HG03460 (cell line): ENCODE data around the gene CIDEA.
"Not testable (repeated sequence)": the region's sequence is repeated elsewhere in the genome, so short reads cannot be mapped to it uniquely, and the experiment has no call there.

Experiments used
- ATAC-seq: cut with Tn5 transposase; IDR thresholded peaks from one replicate; pipeline ENCODE4 v1.9.1; 2021; ENCODE audit not compliant: unreplicated experiment

Gene CIDEA

DNA sequence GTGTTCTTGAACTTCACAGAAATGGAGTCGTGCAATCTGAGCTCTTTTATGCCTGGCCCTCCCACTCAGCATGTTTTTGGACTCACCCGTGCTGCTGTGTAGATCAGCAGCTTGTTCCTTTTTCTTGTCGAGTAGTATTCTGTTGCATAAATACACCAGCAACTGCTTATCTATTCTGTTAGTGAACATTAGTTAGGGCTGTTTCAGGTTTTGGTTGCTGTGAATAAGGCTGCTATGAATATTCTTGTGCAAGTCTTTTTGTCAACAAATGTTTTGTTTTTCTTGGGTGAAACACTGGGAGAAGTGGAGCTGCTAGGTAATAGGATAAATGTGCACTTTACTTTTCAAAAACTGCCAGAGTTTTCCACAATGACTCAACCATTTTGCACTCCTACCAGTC, 15.3 kb upstream of the CIDEA start:
- no peak for ATAC-seq

- ATAC-seq, result no peak
Measured at GRCh38 chr18:12239431-12239830, 14.7 kb upstream of the CIDEA start.

GRCh38 chr18:12242658-12243260, 11.4 kb upstream of the CIDEA start:
- ATAC-seq, result no peak

DNA sequence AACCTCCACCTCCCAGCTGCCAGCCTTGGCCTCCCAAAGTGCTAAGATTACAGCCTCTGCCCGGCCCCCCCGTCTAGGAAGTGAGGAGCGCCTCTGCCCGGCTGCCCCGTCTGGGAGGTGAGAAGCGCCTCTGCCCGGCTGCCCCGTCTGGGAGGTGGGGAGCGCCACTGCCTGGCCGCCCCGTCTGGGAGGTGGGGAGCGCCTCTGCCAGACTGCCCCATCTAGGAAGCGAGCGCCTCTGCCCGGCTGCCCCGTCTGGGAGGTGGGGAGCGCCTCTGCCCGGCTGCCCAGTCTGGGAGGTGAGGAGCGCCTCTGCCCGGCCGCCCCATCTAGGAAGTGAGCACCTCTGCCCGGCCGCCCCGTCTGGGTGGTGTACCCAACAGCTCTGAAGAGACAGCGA, 10.9 kb upstream of the CIDEA start:
- ATAC-seq, result not testable (repeated sequence)

- ATAC-seq, result no peak
Measured at GRCh38 chr18:12245793-12246135, 8.4 kb upstream of the CIDEA start.

GRCh38 chr18:12246849-12247808, 7.0 kb upstream of the CIDEA start:
- ATAC-seq, result no peak

DNA sequence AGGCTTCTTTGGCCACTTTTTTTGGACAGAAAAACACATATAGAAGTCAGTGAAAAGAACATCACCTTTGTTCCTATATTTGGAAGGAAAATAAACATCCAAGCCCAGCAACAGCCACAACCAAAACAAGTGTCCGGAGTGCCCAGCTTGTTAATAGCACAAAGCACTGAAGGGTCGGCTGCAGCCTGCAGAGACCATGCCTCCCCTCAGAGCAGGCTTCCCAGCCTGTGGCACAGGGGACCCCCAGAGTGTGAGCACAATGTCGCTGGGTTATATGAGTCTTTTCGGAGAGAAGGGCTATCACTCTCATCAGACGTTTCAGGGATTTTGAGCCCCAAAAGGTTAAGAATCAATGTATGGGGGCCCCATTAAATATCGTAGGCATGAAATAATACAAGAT, 6.2 kb upstream of the CIDEA start:
- no peak for ATAC-seq

DNA sequence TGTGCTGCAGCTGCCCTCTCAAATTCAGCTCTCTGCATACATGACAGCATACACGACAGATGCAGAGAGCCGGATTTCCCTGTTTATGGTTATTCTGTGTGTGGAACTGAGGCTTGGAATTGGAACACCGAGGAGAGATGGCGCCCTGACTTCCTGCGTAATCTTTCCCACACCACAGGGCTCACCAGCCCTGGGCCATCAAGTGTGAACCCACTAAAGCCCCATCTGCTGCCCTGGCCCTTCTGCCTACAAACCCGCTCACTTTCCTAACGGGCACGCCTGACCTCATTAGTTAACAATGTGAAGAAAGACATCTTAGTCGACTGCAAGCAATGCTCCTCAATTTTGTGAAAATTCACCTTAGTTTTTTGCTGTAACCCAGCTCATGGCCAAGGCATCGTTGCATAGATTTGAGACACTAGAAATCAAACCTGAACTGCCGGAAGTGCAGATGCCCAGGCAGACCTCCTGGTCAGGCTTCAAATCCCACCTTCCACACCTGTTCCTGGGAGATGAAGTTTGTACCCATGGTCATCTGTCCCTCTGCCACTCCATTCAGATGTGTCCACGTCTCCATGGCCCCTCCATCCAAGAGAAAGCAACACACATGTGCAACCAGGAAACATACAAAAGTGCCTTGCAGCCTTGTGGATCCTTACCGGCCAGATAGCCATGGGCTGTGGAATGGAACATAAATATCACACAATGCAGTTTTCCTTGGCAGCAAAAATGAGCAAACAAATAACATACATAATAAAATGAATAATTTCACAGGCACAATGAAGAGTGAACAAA, 5.0 kb upstream of the CIDEA start:
- no peak for ATAC-seq

GRCh38 chr18:12251311-12251710, 2.9 kb upstream of the CIDEA start:
- no peak for ATAC-seq

DNA sequence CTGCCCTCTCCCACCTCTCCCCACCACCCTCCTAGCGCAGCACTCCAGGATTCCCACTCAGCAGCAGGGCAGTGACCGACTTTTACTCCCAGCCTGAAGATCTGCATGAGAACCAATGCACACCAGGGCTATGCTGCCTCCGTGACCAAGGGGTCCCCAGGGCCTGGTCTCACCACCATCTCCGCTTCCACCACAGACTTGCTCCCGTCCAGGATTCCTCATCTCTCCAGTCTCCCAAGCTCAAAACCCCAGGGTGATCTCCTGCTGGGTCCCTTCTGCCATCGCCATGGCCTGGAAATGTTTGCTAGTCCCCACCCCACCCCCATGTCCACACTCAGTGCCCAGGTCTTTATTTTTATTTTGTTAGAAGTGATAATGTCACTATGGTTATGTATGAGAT, 2.1 kb upstream of the CIDEA start:
- ATAC-seq, result no peak

DNA sequence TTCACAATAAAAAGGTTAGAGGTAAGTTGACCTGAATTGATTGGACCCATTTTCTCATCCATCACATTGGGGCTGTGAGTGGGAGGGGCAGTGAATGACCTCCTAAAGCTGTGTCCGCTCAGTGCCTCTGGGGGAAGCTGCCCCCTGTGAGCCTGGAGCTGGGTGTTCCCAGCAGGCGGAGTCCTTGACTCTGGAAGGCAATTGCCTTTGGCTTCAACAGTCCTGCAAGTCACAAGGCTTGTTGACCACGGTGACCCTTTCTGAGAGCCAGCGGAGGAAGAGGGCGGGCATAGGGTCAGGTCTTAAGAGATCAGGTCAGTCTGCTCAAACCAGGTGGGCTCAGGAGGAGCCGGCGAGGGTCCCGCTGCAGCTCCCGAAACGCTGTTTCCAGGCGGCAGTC, 1.1 kb upstream of the CIDEA start:
- no peak for ATAC-seq

- ATAC-seq, result no peak
Measured at GRCh38 chr18:12253663-12254135, 462 bp upstream of the CIDEA start.

- ATAC-seq, result no peak
Measured at GRCh38 chr18:12254820-12255511, 805 bp downstream of the CIDEA start.

DNA sequence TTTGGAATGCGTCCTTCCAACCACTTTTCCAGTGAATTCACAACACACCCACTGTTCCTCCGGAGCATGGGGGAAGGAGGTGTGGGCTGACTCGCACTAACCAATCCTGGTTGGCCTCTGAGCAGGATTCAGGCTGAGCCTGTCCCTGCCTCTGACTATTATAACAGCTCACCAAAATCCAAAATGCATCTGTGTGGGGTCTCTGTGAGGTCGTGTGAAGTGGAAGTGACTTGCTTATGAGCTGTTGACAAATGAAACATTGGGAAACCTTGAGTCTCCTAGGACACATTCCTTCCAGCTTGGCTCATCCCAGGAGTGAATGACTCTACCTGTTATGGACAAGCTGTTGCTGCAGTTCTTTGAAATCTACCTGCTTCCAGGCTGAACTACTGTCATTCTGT, 1.5 kb downstream of the CIDEA start:
- no peak for ATAC-seq

DNA sequence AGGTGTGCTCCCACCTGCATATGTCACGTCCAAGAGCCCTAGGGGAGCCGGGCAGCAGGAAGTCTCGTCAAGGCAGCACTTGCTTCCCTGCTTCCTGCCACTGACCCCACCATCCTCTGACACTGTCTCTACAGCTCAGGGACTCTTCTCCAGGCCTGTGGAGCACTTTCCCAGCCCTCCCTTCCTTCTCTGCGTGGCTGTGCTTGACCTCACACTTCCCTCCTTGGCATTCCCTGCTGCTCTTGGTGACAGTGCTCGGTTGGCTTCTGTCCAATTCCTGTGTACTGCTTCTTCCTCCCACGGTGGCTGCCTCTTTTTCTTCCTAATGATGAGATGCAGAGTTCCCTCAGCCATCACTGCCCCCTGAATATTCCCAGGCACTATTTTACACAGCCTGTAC, 2.8 kb downstream of the CIDEA start:
- ATAC-seq, result no peak

DNA sequence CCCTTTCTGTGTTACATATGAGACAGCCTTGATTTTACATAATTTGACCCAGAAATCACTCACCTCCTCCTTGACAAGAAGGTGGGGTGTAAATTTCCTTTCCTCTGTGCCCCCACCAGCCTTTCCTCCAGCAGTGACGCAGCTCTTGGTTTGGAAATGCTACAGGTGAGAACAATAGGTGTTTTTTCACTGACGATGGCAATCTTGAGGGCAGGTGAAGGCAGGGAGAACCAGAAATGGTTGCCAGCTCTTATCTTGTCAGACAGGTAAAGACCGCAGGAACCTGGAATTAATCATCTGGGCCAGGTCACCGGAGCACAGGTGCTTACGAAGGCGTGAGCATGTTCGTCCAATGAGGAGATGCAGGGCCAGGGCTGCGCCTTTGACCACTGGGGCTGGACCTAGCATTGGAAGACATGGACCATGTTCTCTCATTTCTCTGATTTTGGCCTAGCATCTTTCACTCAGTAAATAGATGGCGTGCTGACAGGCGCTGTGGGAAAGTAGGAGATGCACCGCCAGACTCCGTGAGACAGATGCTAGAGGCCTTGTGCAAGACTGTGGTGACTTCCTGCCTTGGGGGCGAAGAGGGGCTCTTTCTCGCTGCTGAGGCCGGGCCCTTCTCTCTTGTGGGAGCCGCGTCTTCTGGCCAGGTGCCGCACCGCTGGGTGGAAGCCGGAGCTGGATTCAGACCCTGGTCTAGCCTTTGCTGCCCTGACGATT, 4.0 kb downstream of the CIDEA start:
- no peak for ATAC-seq

- no peak for ATAC-seq
Measured at GRCh38 chr18:12258719-12259705, 4.9 kb downstream of the CIDEA start.

- no peak for ATAC-seq
Measured at GRCh38 chr18:12262748-12263147, 8.6 kb downstream of the CIDEA start.

GRCh38 chr18:12264864-12265263, 10.7 kb downstream of the CIDEA start:
- no peak for ATAC-seq
